Kidney (tissue), 14 donors: ENCODE measurements around the gene CPED1. TPM values are rescaled to one million over a fixed set of nuclear protein-coding genes. Genes with fewer than 3 reads are reported as not detected.

ENCODE experiments used
- DNase-seq, 5 donors: peaks; one replicate each; pipeline ENCODE4 v3.0.0-alpha.2; 2013 to 2020
- FAIRE-seq: peaks from 2 replicates; lab custom pipeline; 2012; peaks lifted over from hg19 to GRCh38; lab: Jason Lieb, UNC
- H3K27ac ChIP-seq, 2 donors: one replicate each; pipeline ENCODE4 v1.7.0; 2013; ENCODE audit warnings: low read depth in 2 of 2, low read length in 2 of 2, inconsistent platforms in 1 of 2
- H3K27me3 ChIP-seq: one replicate; pipeline ENCODE4 v1.7.1; 2013; ENCODE audit warnings: low read length, inconsistent platforms; ENCODE audit not compliant: control insufficient read depth, insufficient read depth
- H3K36me3 ChIP-seq, 3 donors: one replicate each; pipeline versions ENCODE4 v1.7.0 to v1.7.1; 2013; ENCODE audit warnings: low read length in 3 of 3, control low read depth in 1 of 3, inconsistent platforms in 1 of 3; ENCODE audit not compliant: insufficient read depth in 3 of 3, control insufficient read depth in 2 of 3
- H3K4me1 ChIP-seq, 3 donors: one replicate each; pipeline versions ENCODE4 v1.7.0 to v1.7.1; 2013; ENCODE audit warnings: low read length in 3 of 3, inconsistent platforms in 1 of 3, low read depth in 1 of 3; ENCODE audit not compliant: control insufficient read depth in 2 of 3, insufficient read depth in 2 of 3
- H3K4me3 ChIP-seq, 3 donors: one replicate each; pipeline versions ENCODE4 v1.7.0 to v1.8.1; 2013; ENCODE audit warnings: low read length in 3 of 3, control low read depth in 1 of 3, inconsistent platforms in 1 of 3
- H3K9ac ChIP-seq, 3 donors: one replicate each; pipeline versions ENCODE4 v1.7.0 to v1.7.1; 2013; ENCODE audit warnings: low read length in 3 of 3, control low read depth in 1 of 3, inconsistent platforms in 1 of 3
- H3K9me3 ChIP-seq, 3 donors: one replicate each; pipeline versions ENCODE4 v1.7.0 to v1.7.1; 2013; ENCODE audit warnings: low read length in 3 of 3, control low read depth in 1 of 3, inconsistent platforms in 1 of 3; ENCODE audit not compliant: control insufficient read depth in 2 of 3, insufficient read depth in 1 of 3
- CTCF ChIP-seq: IDR thresholded peaks from 3 replicates; pipeline ENCODE4 v1.5.1; 2012; ENCODE audit warnings: mild to moderate bottlenecking, moderate library complexity, borderline replicate concordance; ENCODE audit not compliant: insufficient read depth; ENCODE audit errors: extremely low read depth
- intact Hi-C: fragments of 100-400 bp; cut with DNase I; formaldehyde crosslinking; loops from one replicate; pipeline ENCODE4 v1.11.1; 2022
- polyA plus RNA-seq: library from polyadenylated mRNA; stranded (reverse); fragments of 350-450 nt; fragmentation: Illumina TruSeq; extraction: RNeasy Lipid Tissue Mini Kit (QIAGEN cat#74804); gene quantifications from one replicate; pipeline ENCODE4 v1.2.3, GENCODE V29; 2014; ENCODE audit warnings: low read depth, low replicate concordance; ENCODE audit not compliant: insufficient read depth
- total RNA-seq: library from RNA; stranded (reverse); fragmentation: NEBNext Ultra II Directional; extraction: Animal tissue kit (Norgen Biotek cat#: 25700); gene quantifications from one replicate; pipeline ENCODE4 v1.2.1, GENCODE V29; 2021
- donor health status: control.
- donor health status: control.
- donor health status: control.
- donor health status: control.
- donor health status: control.
- donor health status: DM: yes; HTN: yes; CAD: no.
- donor health status: Normal renal cell carcinoma (clear cell type).

Gene CPED1
- total and polyA plus RNA-seq, 2 donors from 2014 or later: 2.9 to 16.9 TPM

GRCh38 chr7:121043314-121044234, 55.1 kb downstream of the CPED1 start:
- H3K36me3 ChIP-seq: no peaks in the 10 kb centered on the region
- TF ChIP-seq CTCF: no peak
- peaks cover 0 to 2% (median 0%) of the 10 kb centered on the region in 3 donors for H3K4me1 ChIP-seq
- FAIRE-seq (no peak), DNase-seq (no peak)
- H3K9ac ChIP-seq: no peak overlapping the region
- no peak overlapping the region for H3K4me3 ChIP-seq
- H3K27me3 ChIP-seq: no peaks in the 10 kb centered on the region
- no peak overlapping the region for H3K27ac ChIP-seq
- intact Hi-C loops: no loop called here
- no peaks in the 10 kb centered on the region for H3K9me3 ChIP-seq

- no peaks in the 10 kb centered on the region for H3K27me3 ChIP-seq
- TF ChIP-seq CTCF: no peak
- no peaks in the 10 kb centered on the region for H3K36me3 ChIP-seq
- no peak overlapping the region for H3K9ac ChIP-seq
- no peak overlapping the region for H3K4me3 ChIP-seq
- no peak for DNase-seq
- no peaks in the 10 kb centered on the region for H3K4me1 ChIP-seq
- no peaks in the 10 kb centered on the region for H3K9me3 ChIP-seq
- H3K27ac ChIP-seq: no peak overlapping the region
- intact Hi-C loops: no loop called here
- no peak for FAIRE-seq
These were observed 56.6 kb downstream of the CPED1 start for GRCh38 chr7:121045090-121045489.

GRCh38 chr7:121046009-121046408, 57.5 kb downstream of the CPED1 start:
- no peak for FAIRE-seq
- intact Hi-C loops: no loop called here

More at GRCh38 chr7:121046009-121046408, 57.5 kb downstream of the CPED1 start:
- TF ChIP-seq CTCF: no peak
- no peak overlapping the region for H3K9ac ChIP-seq
- H3K36me3 ChIP-seq: no peaks in the 10 kb centered on the region
- no peak overlapping the region for H3K27ac ChIP-seq
- no peak overlapping the region for H3K4me3 ChIP-seq
- no peaks in the 10 kb centered on the region for H3K4me1 ChIP-seq
- no peaks in the 10 kb centered on the region for H3K9me3 ChIP-seq
- no peaks in the 10 kb centered on the region for H3K27me3 ChIP-seq
- no peak for DNase-seq
